AG09309 (cell line): ENCODE data around the gene GNB2.

Experiments
- DNase-seq: peaks from one replicate; pipeline ENCODE4 v3.0.0-alpha.2; 2010; ENCODE audit warnings: low read depth
- H3K4me3 ChIP-seq: 2 replicates; pipeline ENCODE4 v1.5.1; 2011; ENCODE audit warnings: mild to moderate bottlenecking, low read depth, low read length, moderate library complexity; ENCODE audit not compliant: control insufficient read depth
- TF ChIP-seq, protein P1 (sequence below): IDR thresholded peaks from 2 replicates; pipeline ENCODE4 v1.5.1; 2011; ENCODE audit warnings: mild to moderate bottlenecking, low read depth, low read length, inconsistent platforms; ENCODE audit not compliant: insufficient read depth, control insufficient read depth; ENCODE audit errors: missing control alignments

The GNB2 gene

DNA sequence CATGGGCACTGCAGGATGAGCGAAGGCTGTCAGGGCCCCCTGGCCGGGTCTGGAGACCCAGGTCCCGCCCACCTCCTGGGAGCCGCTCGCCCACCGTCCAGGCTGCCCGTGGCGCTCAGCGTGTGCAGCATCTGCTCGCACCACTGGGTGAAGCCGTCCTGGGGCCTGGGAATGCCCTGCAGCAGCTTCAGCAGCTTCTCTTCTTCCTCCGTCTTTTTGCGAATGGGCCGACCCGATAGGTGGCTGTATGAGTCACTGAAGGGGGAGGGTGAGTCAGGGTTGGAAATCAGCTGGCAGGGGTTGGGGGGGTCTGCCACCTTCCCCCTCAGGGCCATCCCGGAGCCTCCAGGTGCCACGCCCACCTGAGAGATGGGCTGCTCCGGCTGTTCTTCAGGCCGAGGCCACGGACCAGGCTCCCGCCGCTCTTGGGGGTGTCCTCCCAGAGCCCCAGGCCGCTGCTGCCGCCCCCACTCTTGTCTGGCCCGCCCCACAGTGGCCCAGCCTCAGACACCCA, 8.7 kb downstream of the GNB2 start:
- DNase-seq = no peak
- TF ChIP-seq, protein P1, sequence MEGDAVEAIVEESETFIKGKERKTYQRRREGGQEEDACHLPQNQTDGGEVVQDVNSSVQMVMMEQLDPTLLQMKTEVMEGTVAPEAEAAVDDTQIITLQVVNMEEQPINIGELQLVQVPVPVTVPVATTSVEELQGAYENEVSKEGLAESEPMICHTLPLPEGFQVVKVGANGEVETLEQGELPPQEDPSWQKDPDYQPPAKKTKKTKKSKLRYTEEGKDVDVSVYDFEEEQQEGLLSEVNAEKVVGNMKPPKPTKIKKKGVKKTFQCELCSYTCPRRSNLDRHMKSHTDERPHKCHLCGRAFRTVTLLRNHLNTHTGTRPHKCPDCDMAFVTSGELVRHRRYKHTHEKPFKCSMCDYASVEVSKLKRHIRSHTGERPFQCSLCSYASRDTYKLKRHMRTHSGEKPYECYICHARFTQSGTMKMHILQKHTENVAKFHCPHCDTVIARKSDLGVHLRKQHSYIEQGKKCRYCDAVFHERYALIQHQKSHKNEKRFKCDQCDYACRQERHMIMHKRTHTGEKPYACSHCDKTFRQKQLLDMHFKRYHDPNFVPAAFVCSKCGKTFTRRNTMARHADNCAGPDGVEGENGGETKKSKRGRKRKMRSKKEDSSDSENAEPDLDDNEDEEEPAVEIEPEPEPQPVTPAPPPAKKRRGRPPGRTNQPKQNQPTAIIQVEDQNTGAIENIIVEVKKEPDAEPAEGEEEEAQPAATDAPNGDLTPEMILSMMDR = no peak
- H3K4me3 ChIP-seq = no peak overlapping the region

DNA sequence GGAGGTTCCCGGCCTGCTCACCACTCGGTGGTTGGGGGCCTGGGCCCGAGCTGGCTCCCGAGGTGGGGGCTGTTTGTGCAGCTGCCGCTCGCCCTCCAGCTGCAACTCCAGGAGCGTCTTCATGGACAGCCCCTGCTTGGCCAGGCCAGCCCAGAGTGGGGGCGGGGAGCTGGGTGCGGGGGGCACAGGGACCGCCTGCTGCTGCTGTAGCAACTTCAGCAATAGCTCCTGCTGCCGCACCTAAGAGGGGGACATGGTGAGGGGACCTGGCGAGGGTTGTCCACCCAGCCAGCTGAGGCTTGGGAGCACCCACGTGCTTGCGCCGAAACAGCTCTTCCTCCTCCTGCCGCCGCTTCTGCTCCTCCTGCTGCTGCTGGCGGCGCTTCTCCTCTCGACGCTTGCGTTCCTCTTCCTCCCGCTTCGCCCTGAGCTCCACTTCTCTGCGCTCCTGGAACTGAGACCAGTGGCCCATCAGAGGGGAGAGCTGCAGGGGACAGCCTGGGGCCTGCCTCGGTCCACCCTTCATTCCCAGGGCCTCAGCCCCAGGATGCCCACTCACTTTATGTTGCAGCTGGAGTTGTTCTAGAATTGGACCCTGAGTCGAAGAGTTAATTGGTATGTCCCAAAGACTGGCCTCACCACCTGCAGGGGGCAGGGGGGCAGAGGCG, 9.6 kb downstream of the GNB2 start:
- no peak for DNase-seq
- TF ChIP-seq, protein P1 = no peak
- H3K4me3 ChIP-seq = no peak overlapping the region

DNA sequence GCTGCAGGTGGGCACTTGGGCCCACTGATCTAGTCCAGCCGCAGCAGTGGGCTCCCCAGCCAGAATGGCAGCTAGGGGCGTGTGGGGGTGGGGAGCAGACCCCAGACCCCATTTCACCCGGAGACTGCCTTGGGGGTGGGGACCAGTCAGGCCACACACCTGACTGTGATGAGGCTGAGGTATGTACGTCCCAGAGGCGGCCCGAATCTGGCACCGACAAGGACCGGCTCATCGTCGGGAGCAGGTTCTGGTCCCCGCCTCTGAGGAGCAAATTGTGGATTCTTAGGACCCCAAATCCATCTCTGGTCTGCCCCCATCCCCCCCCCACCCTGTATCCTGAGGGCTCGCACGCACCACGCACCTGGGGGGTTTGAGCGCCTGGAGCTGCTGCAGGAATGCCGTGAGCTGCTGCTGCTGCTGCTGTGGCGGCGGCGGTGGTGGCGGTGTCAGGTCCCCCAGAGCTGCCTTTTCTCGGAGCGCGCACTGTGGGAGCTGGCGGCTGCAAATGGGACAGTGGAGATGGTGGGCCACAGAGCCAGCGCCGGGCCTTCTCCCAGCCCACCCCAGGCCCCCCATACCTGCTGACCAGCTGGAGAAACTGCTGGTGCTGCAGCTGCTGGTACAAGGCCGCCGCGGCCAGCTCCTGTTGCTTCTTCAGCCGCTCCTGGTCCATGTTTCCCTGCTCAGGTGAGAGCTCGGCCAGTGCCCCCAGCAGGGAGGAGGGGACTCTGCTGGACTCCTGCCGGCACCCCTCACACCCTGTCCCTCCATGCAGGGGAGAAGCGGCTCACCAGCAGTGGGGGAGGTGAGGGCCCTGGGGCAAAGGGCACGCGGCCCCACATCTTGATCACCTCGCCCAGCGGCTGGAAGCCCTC, 10.4 kb downstream of the GNB2 start:
- TF ChIP-seq, protein P1 = no peak
- DNase-seq = no peak
- no peak overlapping the region for H3K4me3 ChIP-seq

DNA sequence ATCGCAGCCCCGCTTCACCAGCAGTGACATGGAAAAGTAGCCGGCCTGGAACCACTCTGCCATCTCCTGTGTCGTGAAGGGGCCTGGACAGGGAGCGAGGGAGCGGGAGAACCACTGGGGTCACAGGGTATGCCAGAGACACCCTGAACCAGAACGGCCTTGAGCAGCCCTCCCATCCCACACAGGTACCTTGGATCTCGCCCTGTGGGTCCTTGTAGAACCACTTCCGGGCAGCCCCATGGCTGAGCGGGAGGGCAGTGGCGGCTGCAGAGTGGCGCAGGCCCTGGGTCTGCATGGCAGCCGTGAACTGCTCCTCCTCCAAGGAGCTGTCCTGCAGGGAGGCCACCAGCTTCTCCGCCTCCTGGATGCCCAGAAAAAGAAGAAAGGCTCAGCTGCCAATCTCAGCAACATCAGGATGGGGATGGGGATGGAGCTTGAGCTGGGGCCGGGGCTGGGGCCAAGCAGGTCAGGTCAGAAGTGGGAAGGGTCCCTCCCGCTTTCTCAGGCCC, 11.0 kb downstream of the GNB2 start:
- TF ChIP-seq, protein P1 = no peak
- DNase-seq = no peak
- no peak overlapping the region for H3K4me3 ChIP-seq

DNA sequence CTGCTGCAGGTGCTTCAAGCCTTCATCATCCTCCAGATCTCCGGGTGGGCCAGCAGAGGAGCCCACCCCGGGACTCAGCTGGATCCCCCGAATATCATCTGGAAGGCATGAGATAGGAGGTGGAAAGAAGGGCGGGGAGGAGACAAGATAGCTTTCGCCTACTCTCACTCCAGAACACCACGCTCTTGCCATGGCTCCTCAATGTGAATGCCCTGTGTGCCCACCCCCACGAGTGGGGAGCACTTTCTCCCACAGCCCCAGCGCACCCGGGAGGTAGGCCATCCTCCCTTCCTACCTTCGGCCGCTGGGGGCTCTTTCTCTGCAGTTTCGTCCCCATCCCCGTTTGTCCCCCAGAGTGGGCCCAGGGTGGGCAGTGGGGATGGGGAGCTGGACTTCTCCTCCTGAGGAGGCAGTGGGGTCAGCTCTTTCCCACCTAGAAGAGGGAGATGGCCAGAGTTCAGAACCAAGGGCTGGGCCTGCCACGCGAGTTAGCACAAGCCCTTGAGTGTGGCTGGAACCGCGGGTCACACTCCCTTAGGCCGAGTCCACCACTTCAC, 11.6 kb downstream of the GNB2 start:
- TF ChIP-seq, protein P1 = no peak
- H3K4me3 ChIP-seq = no peak overlapping the region
- DNase-seq = no peak

DNA sequence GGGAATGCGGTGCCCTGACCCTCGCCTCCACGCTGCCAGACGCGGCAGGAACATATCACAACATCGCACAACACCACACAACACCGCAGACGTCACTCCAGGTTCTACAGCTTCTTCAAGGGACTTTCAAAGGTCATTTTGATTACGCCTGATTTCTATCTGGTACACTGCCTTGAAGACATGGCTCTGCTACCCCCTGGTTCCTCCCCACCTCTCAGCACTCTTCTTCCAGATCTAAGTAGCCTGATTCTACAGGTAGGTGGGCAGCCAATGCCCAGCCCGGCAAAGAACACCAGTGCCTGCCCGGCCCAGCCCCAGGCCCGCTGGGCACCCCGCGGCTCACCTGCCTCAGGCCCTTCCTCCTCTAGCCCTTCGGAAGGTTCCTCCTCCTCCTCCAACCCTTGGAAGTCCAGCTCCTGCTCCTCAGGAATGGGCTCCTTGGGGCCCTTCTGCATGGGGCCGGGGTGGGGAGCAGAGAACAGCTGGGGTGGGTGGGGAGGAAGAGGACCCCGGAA, 12.1 kb downstream of the GNB2 start:
- TF ChIP-seq, protein P1 = no peak
- DNase-seq = no peak
- H3K4me3 ChIP-seq = no peak overlapping the region
